ENCODE results near the gene OXSR1.
A peak's percentile ranks its signal among the peaks of the same experiment; 100 is the strongest.

Gene OXSR1

DNA sequence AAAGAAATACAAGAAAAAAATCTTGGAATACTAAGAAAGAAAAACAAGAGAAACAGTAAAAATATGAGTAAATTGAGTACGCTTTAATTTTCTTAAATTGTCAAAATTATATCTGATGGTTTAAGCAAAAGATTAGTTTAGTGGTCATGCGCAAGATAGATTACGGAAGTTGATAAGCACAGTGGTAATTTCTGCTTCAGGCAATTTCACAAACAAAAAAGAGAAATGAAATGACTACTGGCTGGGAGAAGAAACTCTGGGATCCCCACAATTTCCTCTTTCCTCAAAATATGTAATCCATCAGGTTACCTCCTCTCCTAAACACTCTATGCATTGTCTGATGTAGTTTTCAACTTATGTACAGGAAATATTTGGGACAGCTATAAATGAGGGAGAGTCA is 17.9 kb upstream of the OXSR1 start:
- no peak for DNase-seq (ENCODE audit: low read depth)
- TF ChIP-seq, protein P1, sequence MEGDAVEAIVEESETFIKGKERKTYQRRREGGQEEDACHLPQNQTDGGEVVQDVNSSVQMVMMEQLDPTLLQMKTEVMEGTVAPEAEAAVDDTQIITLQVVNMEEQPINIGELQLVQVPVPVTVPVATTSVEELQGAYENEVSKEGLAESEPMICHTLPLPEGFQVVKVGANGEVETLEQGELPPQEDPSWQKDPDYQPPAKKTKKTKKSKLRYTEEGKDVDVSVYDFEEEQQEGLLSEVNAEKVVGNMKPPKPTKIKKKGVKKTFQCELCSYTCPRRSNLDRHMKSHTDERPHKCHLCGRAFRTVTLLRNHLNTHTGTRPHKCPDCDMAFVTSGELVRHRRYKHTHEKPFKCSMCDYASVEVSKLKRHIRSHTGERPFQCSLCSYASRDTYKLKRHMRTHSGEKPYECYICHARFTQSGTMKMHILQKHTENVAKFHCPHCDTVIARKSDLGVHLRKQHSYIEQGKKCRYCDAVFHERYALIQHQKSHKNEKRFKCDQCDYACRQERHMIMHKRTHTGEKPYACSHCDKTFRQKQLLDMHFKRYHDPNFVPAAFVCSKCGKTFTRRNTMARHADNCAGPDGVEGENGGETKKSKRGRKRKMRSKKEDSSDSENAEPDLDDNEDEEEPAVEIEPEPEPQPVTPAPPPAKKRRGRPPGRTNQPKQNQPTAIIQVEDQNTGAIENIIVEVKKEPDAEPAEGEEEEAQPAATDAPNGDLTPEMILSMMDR (conservative IDR thresholded peaks at IDR 0.05; ENCODE audit: low read depth, low read length): no peak
- no peak overlapping the region for H3K4me3 ChIP-seq (ENCODE audit: low read depth, low read length)

DNA sequence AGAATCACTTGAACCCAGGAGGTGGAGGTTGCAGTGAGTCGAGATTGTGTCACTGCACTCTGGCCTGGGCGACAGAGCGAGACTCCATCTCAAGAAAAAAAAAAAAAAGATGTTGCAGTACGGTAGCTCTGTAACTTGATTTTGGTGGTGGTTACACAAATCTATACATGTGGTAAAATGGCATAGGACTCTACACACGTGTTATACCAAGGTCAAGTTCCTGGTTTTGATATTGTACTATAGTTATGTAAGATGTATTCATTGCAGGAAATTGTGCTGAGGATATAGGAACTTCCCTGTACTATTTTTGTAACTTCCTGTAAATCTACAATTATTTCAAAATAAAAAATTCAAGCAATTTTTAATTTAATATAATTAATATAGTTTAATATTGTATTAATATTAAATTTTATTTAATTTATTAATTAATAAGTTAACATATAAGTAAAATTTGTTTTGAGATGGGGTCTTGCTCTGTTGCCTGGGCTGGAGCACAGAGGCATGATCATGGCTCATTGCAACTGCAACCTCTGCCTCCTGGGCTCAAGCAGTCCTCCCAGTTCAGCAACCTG is 16.9 kb upstream of the OXSR1 start:
- DNase-seq (ENCODE audit: low read depth): no peak
- TF ChIP-seq, protein P1 (conservative IDR thresholded peaks at IDR 0.05; ENCODE audit: low read depth, low read length): no peak
- H3K4me3 ChIP-seq (ENCODE audit: low read depth, low read length): no peak overlapping the region

DNA sequence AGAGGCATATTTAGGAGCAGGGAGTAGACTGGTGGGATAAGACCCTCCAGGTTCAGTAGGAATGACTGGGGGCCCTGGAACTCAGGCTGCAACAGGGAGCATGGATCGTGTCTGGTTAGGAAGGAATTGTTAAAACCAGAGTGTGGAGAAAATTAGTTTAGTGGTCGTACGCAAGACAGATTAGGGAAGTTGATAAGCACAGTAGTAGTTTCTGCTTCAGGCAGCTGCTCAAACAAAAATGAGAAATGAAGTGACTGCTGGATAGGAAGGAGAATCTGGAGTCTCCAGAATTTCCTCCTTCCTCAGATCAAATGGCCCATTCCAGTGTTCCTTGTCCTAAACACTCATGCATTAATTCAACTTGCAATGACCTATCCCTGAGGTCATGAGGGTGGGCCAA is 15.6 kb upstream of the OXSR1 start:
- TF ChIP-seq, protein P1 (conservative IDR thresholded peaks at IDR 0.05; ENCODE audit: low read depth, low read length): no peak
- no peak for DNase-seq (ENCODE audit: low read depth)
- no peak overlapping the region for H3K4me3 ChIP-seq (ENCODE audit: low read depth, low read length)

DNA sequence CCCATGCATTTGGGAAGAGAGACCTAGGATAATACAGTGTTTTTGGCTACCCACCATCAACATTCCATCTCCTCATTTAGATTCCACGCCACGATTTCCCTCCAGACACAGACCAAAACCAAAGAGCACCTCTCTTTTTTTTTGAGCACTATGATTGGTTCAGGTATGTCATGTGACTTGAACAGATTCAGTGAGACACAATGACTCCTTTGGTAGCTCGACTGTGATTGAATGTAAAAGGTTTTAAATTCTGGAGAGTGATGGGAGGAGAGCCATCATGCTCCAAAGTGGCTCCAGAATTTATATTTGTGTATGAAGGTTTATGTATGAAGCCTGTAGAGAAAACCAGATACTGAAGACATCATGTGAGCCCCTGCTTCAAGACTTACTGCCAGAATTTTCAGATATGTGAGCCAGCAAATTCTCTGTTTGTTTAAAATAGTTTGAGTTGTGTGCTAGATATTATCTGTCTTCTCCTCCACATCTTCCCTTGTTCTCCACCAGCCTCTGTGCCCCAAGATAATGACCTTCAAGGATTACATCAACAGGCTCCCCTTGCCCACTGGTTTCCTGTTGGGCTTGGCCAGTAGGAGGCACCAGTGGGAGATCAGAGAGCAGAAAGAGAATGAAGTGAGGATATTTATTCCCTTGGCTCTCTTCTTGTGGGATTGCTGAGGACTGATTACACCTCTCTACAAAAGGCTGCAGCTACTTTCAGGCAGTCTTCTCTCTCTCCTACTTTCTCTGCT is 14.4 kb upstream of the OXSR1 start:
- DNase-seq (ENCODE audit: low read depth): no peak
- no peak overlapping the region for H3K4me3 ChIP-seq (ENCODE audit: low read depth, low read length)
- TF ChIP-seq, protein P1 (conservative IDR thresholded peaks at IDR 0.05; ENCODE audit: low read depth, low read length): peak; percentile 23

DNA sequence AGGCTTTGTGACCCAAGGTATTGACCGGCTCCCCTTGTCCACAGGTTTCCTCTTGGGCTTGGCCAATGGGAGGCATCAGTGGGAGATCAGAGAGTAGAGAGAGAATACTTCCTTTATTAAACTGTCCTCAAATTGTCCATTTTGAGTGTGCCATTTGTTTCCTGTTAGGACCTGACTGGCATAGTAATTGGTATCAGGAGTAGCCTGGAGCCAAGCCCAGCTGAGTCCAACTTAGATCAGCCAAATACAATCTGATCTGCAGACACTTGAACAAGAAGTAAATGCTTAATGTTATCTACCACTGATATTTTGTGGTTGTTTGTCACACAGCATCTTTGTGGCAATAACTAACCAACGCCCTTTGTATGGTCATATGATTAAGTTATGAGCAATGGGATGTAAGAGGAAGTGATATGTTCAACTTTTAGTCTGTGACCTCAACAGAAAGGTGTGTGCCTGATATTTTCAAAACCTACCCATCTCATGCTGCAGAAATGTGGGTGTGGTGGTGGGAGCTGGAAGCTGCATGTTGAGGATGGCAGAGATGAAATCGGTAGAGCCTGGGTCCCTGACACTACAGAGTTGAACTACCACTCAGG is 13.6 kb upstream of the OXSR1 start:
- no peak for DNase-seq (ENCODE audit: low read depth)
- no peak overlapping the region for H3K4me3 ChIP-seq (ENCODE audit: low read depth, low read length)
- TF ChIP-seq, protein P1 (conservative IDR thresholded peaks at IDR 0.05; ENCODE audit: low read depth, low read length): no peak

DNA sequence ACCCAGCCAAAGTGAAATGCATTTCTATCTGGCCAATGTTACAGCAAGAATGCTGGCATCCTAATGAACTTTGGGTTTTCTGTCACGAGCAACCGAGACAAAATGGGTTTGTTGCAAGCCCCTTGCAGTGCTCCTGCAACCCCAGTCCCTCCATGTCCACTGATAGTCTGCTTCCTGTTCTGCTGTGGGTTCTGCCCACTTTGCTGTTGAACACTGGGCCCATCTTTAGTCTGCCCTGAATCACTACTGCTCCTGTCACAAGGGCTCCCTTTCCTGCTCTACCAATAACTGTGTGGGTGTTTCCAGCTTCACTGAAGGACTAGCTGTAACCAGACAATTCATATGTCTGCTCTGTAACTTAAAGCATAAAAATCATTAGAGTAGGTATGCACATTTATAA is 12.7 kb upstream of the OXSR1 start:
- TF ChIP-seq, protein P1 (conservative IDR thresholded peaks at IDR 0.05; ENCODE audit: low read depth, low read length): no peak
- no peak overlapping the region for H3K4me3 ChIP-seq (ENCODE audit: low read depth, low read length)
- DNase-seq (ENCODE audit: low read depth): no peak

All from choroid plexus epithelial cell (primary cell).